Measurements from ENCODE around the gene FHIT.

Gene FHIT

DNA sequence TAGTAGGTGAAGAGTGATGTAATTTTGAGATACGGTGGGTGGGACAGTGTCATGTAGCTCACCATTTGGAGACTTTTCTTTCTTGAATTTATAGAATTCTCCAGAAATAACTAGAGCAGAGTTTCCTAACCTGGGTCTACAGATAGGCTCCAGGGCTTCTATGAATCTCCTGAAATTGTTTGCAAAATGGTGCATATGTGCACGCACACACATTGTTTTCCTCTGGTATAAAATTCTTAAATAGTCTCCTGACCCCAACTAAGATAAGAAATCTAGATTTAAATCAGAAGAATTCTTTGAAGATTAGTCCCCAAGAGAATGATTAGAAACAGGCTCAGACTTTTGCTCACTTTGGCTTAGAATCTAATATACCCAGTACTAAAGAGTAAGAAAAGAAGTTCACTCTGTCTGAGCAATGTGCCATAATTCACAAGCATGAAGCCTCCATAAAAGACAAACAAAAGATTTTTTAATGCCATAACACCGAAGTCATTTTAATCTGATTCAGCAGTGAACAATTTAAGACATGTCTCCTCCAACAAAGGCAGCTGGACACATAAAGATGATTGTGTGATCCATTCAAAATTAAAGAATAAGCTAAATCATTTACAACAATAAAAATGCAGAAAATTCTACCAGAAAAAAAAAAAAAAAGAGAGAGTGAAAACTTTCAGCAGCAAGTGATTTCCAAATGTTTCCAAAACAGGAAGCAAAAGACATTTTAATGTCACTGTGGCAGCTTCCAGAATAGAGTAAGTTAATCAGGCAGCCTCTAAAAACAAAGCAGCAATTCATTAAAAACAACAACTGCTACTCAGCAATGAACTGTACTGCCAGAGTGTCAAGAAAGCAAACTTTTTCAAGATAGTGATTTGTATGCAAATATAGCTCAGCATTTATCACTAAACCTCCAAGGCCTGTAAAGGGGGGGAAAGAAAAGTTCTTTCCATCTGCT, 1225.9 kb downstream of the FHIT start:
- H3K4me3 ChIP-seq (ENCODE audit: low read depth, low read length): no peak overlapping the region
- H3K27me3 ChIP-seq (ENCODE audit: control insufficient read depth, insufficient read depth, low read length): no peaks in the 10 kb centered on the region
- H3K9me3 ChIP-seq (ENCODE audit: control insufficient read depth, insufficient read depth, low read length): no peaks in the 10 kb centered on the region
- no peaks in the 10 kb centered on the region for H3K4me1 ChIP-seq (ENCODE audit: control insufficient read depth, insufficient read depth, low read length)
- H3K9ac ChIP-seq (ENCODE audit: low read depth, low read length): no peak overlapping the region
- H3K36me3 ChIP-seq (ENCODE audit: control insufficient read depth, insufficient read depth, low read length): no peaks in the 10 kb centered on the region

DNA sequence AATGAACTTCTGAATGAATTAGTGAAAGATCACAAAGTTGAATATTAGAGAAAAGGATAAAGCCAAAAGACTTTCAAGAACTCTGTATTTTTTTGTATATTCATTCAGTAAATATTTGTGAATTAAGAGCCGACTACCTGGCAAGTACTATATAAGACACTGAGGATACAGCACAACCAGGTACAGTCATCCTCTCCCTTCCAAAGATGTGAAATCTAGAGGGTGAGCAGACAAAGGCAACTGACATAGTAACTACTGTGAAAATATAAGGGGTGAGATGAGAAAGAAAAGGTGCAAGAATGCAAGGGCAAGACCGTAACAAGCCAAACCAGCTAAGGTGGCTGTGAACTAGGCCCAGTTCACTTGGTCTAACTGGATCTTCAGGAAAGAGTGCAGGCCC, 1226.9 kb downstream of the FHIT start:
- Histone ChIP-seq H3K36me3 (ENCODE audit: control insufficient read depth, insufficient read depth, low read length) (no peaks in the 10 kb centered on the region), H3K4me3 (ENCODE audit: low read depth, low read length) (no peak overlapping the region), H3K9ac (ENCODE audit: low read depth, low read length) (no peak overlapping the region), H3K27me3 (ENCODE audit: control insufficient read depth, insufficient read depth, low read length) (no peaks in the 10 kb centered on the region), H3K9me3 (ENCODE audit: control insufficient read depth, insufficient read depth, low read length) (no peaks in the 10 kb centered on the region), H3K4me1 (ENCODE audit: control insufficient read depth, insufficient read depth, low read length) (no peaks in the 10 kb centered on the region)

DNA sequence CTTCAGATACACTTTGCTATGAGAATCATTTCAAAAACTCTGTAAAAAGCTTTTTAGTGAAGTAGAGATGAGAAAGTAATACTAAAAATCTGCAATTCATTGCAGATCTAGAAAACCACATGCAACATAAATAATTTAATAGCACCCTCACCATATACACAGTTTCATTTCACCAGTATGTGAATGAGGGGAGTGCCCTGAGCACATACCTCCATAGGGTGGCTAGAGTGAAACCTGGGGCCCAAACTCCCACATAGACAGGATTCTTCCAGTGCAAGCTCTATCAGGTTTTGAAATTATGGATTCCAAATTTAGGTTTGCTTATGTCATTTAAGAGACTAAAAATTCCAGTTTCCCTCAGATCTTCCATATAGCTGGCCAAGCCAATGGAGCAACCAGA, 1228.1 kb downstream of the FHIT start:
- H3K9ac ChIP-seq (ENCODE audit: low read depth, low read length): no peak overlapping the region
- H3K4me1 ChIP-seq (ENCODE audit: control insufficient read depth, insufficient read depth, low read length): no peaks in the 10 kb centered on the region
- no peaks in the 10 kb centered on the region for H3K27me3 ChIP-seq (ENCODE audit: control insufficient read depth, insufficient read depth, low read length)
- H3K4me3 ChIP-seq (ENCODE audit: low read depth, low read length): no peak overlapping the region
- no peaks in the 10 kb centered on the region for H3K9me3 ChIP-seq (ENCODE audit: control insufficient read depth, insufficient read depth, low read length)
- H3K36me3 ChIP-seq (ENCODE audit: control insufficient read depth, insufficient read depth, low read length): no peaks in the 10 kb centered on the region

DNA sequence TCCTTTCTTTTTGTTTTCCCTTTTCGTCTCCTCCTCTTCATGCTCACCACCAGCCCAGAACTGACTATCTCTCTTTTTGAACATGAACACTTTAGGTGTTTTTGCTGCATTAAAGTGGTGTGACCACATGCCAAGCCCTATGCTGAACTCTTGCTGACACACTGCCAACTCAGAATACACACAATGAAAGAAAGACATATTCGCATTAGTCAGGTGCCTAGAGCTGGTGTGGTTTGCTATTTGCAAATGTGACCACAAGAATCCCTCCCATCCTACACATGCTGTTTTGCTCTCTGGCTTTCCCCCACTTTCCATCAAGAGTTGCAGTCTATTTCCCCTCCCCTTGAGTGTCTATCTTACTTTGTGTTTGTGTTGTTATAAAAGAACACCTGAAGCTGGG, 1233.6 kb downstream of the FHIT start:
- Histone ChIP-seq H3K27me3 (ENCODE audit: control insufficient read depth, insufficient read depth, low read length) (no peaks in the 10 kb centered on the region), H3K4me1 (ENCODE audit: control insufficient read depth, insufficient read depth, low read length) (no peaks in the 10 kb centered on the region), H3K9ac (ENCODE audit: low read depth, low read length) (no peak overlapping the region), H3K9me3 (ENCODE audit: control insufficient read depth, insufficient read depth, low read length) (no peaks in the 10 kb centered on the region), H3K36me3 (ENCODE audit: control insufficient read depth, insufficient read depth, low read length) (no peaks in the 10 kb centered on the region), H3K4me3 (ENCODE audit: low read depth, low read length) (no peak overlapping the region)

DNA sequence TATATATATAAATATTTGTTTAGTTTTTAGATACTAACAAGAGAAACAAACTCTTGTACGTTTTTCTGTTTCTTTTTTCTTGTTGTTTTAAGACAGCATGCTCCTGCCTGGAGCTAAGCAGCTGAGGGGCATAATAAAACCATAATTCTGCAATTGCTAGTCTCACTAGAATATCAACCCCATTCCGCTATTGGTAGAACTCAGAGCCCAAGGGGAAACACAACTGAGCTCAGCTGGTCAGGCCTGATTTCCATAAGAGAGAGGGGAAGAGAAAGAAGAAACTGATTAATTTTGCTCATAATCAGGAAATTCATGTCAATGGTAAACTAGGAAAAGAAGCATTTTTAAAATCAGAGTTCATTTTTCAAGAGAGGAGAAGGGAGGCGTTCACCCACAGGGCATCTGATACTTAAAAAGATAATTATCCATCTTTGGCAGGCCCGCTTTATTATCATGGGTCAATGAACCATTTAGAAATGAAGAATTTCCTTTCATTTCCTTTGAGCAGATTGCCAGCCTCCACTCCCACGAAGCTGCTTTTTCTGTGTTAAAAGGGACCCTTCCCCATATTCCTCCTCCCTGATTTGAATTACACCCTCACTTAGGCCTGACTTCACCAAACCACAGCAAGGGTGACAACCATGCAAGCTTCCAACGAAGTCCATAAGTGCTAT, 1236.1 kb downstream of the FHIT start:
- H3K27me3 ChIP-seq (ENCODE audit: control insufficient read depth, insufficient read depth, low read length): no peaks in the 10 kb centered on the region

DNA sequence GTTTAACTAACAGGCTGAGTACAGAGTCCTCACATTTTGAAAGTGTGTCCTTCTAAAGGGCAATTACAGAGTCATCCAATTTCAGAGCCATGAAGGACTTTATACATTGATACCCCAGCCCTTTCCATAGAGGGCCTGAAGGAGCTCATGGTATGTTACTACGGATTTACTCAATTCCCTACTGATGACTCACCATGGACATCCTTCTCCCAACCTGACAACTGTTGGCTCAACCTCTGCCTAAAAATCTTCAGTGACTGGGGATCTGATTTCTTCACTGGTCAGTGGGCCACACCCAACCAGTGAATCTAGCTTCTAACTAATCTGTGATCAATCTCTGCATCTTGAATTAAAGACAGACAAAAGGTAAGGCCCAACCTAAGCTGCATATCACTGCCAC, 1238.0 kb downstream of the FHIT start:
- Histone ChIP-seq H3K4me3 (ENCODE audit: low read depth, low read length) (no peak overlapping the region), H3K4me1 (ENCODE audit: control insufficient read depth, insufficient read depth, low read length) (no peaks in the 10 kb centered on the region), H3K9ac (ENCODE audit: low read depth, low read length) (no peak overlapping the region), H3K9me3 (ENCODE audit: control insufficient read depth, insufficient read depth, low read length) (no peaks in the 10 kb centered on the region), H3K27me3 (ENCODE audit: control insufficient read depth, insufficient read depth, low read length) (no peaks in the 10 kb centered on the region), H3K36me3 (ENCODE audit: control insufficient read depth, insufficient read depth, low read length) (no peaks in the 10 kb centered on the region)

More for the DNA sequence above, 1236.1 kb downstream of the FHIT start:
- H3K9ac ChIP-seq (ENCODE audit: low read depth, low read length): no peak overlapping the region
- no peak overlapping the region for H3K4me3 ChIP-seq (ENCODE audit: low read depth, low read length)
- H3K4me1 ChIP-seq (ENCODE audit: control insufficient read depth, insufficient read depth, low read length): no peaks in the 10 kb centered on the region
- no peaks in the 10 kb centered on the region for H3K9me3 ChIP-seq (ENCODE audit: control insufficient read depth, insufficient read depth, low read length)
- no peaks in the 10 kb centered on the region for H3K36me3 ChIP-seq (ENCODE audit: control insufficient read depth, insufficient read depth, low read length)

DNA sequence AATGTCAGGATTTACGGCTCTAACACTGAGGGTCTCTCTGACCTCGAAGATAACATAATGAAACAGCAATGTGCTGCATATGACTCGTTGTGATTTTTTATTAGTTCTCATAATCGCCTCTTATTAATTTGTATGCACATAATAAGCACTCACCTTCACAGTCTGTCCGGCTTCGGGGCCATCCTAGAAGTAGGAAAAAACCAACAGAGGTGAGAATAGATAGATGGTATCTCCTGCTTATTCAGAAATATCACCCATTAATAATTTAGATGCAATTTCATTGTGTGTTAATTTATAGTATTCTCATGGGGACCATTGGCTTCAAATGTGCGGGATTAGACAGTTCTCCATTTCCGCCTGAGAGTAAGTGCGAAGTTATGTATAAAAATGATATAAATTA, 1240.0 kb downstream of the FHIT start:
- Histone ChIP-seq H3K4me3 (ENCODE audit: low read depth, low read length) (no peak overlapping the region), H3K27me3 (ENCODE audit: control insufficient read depth, insufficient read depth, low read length) (no peaks in the 10 kb centered on the region), H3K36me3 (ENCODE audit: control insufficient read depth, insufficient read depth, low read length) (no peaks in the 10 kb centered on the region), H3K9me3 (ENCODE audit: control insufficient read depth, insufficient read depth, low read length) (no peaks in the 10 kb centered on the region), H3K9ac (ENCODE audit: low read depth, low read length) (no peak overlapping the region), H3K4me1 (ENCODE audit: control insufficient read depth, insufficient read depth, low read length) (no peaks in the 10 kb centered on the region)

DNA sequence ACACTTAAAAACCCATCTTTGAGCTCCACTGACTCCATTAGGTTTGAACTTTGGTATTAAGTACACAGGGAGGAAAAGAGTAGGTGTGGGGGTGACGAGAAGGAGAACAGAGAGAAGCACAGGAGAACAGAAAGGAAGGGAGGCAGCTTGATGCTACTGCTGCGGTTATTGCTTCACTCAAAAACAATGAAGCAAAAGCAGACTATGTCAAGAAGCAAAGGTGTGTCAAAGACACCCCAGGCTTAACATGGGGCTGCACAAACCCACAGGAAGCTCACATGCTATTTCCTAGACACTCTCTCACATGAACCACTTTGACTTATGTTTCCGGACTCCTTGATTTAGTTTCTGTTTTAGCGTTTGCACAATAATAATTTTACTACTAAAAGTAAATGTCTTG, 1240.5 kb downstream of the FHIT start:
- no peaks in the 10 kb centered on the region for H3K4me1 ChIP-seq (ENCODE audit: control insufficient read depth, insufficient read depth, low read length)
- no peaks in the 10 kb centered on the region for H3K36me3 ChIP-seq (ENCODE audit: control insufficient read depth, insufficient read depth, low read length)
- no peak overlapping the region for H3K9ac ChIP-seq (ENCODE audit: low read depth, low read length)
- H3K9me3 ChIP-seq (ENCODE audit: control insufficient read depth, insufficient read depth, low read length): no peaks in the 10 kb centered on the region
- H3K4me3 ChIP-seq (ENCODE audit: low read depth, low read length): no peak overlapping the region
- no peaks in the 10 kb centered on the region for H3K27me3 ChIP-seq (ENCODE audit: control insufficient read depth, insufficient read depth, low read length)

DNA sequence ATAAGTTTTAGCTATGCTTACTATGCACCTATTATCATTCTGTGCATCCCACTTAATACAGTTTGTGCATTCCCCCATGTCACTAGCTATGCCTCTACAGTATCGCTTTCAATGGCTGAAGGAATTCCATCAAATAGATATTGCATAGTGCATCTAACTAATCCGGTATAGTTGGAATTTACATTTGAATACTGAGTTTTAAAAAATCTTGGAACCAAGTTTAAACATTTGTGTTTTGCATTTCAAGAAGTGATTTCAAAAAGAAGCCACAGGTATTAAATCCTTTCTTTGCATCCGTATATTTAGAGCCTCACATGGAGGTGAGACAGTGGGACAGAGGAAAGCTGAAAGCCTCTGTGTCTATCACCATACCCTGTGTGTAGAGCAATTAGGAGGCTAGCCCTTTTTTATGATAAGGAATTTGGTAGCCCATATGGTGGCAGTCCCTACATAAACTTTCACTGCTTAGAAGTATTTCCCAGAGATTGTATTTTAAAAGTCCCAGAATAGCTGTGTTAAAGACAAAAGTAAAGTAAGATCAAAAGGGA, 1241.2 kb downstream of the FHIT start:
- no peak overlapping the region for H3K9ac ChIP-seq (ENCODE audit: low read depth, low read length)
- H3K9me3 ChIP-seq (ENCODE audit: control insufficient read depth, insufficient read depth, low read length): no peaks in the 10 kb centered on the region
- no peak overlapping the region for H3K4me3 ChIP-seq (ENCODE audit: low read depth, low read length)
- H3K27me3 ChIP-seq (ENCODE audit: control insufficient read depth, insufficient read depth, low read length): no peaks in the 10 kb centered on the region
- H3K36me3 ChIP-seq (ENCODE audit: control insufficient read depth, insufficient read depth, low read length): no peaks in the 10 kb centered on the region
- H3K4me1 ChIP-seq (ENCODE audit: control insufficient read depth, insufficient read depth, low read length): no peaks in the 10 kb centered on the region

DNA sequence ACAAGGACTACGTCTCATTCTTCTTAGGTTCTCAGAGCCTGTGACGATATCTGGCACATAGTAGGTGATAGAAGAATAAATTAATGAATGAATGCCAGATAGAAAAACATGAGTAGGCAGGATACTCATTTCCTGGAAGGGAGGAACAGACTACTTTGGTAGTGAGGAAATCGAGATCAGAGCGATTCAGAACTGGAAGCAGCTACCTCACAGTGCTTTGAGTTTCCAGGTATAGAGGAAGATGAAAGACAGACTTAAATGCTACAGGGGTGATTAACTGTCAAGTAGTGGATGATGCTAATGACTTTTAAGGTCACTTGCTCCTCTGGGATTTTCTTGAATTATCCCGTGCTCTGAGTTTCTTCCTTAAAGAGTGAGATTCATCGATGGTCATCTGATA, 1249.9 kb downstream of the FHIT start:
- no peaks in the 10 kb centered on the region for H3K36me3 ChIP-seq (ENCODE audit: control insufficient read depth, insufficient read depth, low read length)
- H3K27me3 ChIP-seq (ENCODE audit: control insufficient read depth, insufficient read depth, low read length): no peaks in the 10 kb centered on the region
- H3K9me3 ChIP-seq (ENCODE audit: control insufficient read depth, insufficient read depth, low read length): no peaks in the 10 kb centered on the region
- no peak overlapping the region for H3K9ac ChIP-seq (ENCODE audit: low read depth, low read length)
- no peaks in the 10 kb centered on the region for H3K4me1 ChIP-seq (ENCODE audit: control insufficient read depth, insufficient read depth, low read length)
- no peak overlapping the region for H3K4me3 ChIP-seq (ENCODE audit: low read depth, low read length)

DNA sequence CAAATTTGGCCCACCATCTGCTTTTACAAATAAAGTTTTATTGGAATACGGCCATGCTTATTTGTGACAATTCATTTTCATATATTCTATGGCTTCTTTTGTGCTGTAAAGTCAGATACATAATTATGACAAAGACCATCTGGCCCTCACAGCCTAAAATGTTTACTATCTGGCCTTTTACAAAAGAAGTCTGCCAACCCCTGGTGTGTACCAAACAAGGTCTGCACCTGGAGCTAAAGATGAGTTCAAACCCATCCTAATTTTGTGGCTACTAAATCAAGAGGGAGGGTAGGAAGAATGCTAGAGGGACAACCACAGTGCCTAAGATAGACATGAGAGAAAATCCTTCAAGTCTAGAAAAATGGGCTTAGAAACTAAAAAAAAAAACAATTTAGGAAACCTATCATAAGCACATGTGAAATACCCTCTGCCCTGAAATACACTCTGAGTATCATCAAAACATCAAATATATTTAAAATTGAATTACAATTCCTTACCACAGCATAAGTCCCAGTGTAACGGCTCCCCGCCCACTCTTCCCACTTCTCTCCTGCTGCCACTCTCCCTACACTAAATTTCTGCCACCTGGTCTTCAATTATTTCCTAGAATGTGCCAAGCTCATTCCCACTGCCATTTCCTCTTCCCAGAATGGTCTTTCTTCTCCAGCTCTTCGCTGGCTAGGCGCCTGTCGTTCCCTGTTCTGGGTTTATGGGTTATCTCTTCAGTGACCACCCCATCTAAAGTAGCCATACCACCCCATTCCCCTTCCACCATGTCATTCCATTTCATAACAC, 1250.7 kb downstream of the FHIT start:
- Histone ChIP-seq H3K4me3 (ENCODE audit: low read depth, low read length) (no peak overlapping the region), H3K9me3 (ENCODE audit: control insufficient read depth, insufficient read depth, low read length) (no peaks in the 10 kb centered on the region), H3K36me3 (ENCODE audit: control insufficient read depth, insufficient read depth, low read length) (no peaks in the 10 kb centered on the region), H3K9ac (ENCODE audit: low read depth, low read length) (no peak overlapping the region), H3K4me1 (ENCODE audit: control insufficient read depth, insufficient read depth, low read length) (no peaks in the 10 kb centered on the region), H3K27me3 (ENCODE audit: control insufficient read depth, insufficient read depth, low read length) (no peaks in the 10 kb centered on the region)
